Upper lobe of left lung (tissue), 4 donors: ENCODE results near the gene SLC23A2.

Source experiments
- POLR2A ChIP-seq, 4 donors: fragments of 450-650 bp; IDR thresholded peaks; one replicate each; pipeline ENCODE4 v1.5.1; 2016 to 2017; ENCODE audit warnings: antibody characterized with exemption in 4 of 4, mild to moderate bottlenecking in 2 of 4
- POLR2AphosphoS5 ChIP-seq, 2 donors: sonication (generic); formaldehyde crosslinking; IDR thresholded peaks; one replicate each; pipeline ENCODE4 v1.5.1; 2017; ENCODE audit warnings: antibody characterized with exemption in 2 of 2
- TF ChIP-seq, protein P1 (sequence below), 6 experiments: fragments of 450-650 bp in 4 of 6; fragments of 200-600 bp in 2 of 6; sonication (generic) in 2 of 6; IDR thresholded peaks; one replicate each; pipeline ENCODE4 v1.5.1; 2016 to 2019; ENCODE audit warnings: antibody characterized with exemption in 6 of 6

DNA sequence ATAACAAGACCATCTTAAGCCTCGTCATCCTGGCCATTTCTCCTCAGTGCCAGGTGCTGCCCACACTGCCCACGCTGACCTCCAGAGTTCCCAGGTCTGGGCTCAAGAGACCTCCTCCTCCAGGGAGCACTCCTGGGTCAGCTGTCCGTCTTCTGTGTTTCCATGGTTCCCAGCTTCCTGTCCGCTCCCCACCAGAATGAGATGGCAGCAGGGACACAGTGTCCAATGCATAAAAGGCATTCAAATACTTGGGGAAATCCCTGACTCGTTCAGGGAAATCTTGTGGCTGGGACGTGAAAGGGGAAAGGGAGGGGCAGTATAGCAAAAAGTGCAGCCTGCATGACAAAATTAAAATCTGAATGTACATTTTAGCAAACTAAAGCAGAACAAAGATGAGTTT is 54.3 kb downstream of the SLC23A2 start:
- TF ChIP-seq, protein P1, sequence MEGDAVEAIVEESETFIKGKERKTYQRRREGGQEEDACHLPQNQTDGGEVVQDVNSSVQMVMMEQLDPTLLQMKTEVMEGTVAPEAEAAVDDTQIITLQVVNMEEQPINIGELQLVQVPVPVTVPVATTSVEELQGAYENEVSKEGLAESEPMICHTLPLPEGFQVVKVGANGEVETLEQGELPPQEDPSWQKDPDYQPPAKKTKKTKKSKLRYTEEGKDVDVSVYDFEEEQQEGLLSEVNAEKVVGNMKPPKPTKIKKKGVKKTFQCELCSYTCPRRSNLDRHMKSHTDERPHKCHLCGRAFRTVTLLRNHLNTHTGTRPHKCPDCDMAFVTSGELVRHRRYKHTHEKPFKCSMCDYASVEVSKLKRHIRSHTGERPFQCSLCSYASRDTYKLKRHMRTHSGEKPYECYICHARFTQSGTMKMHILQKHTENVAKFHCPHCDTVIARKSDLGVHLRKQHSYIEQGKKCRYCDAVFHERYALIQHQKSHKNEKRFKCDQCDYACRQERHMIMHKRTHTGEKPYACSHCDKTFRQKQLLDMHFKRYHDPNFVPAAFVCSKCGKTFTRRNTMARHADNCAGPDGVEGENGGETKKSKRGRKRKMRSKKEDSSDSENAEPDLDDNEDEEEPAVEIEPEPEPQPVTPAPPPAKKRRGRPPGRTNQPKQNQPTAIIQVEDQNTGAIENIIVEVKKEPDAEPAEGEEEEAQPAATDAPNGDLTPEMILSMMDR (IDR thresholded peaks at IDR 0.05): no peak
- TF ChIP-seq POLR2A (IDR thresholded peaks at IDR 0.05): no peak
- no peak for TF ChIP-seq POLR2AphosphoS5 (IDR thresholded peaks at IDR 0.05)
